HEK293 (cell line): ENCODE results near the gene OR1B1.

Experiments used
- ZBTB10 ChIP-seq: fragments of 450-650 bp; formaldehyde crosslinking; IDR thresholded peaks from 2 replicates; pipeline ENCODE4 v1.5.1; 2016; ENCODE audit warnings: missing biosample characterization, missing genetic modification characterization
- ZBTB7A ChIP-seq: fragments of 450-650 bp; formaldehyde crosslinking; IDR thresholded peaks from 2 replicates; pipeline ENCODE4 v1.5.1; 2016; ENCODE audit warnings: low read depth, missing biosample characterization, missing genetic modification characterization
- ZNF433 ChIP-seq: fragments of 450-650 bp; formaldehyde crosslinking; IDR thresholded peaks from 2 replicates; pipeline ENCODE4 v1.5.1; 2016; ENCODE audit warnings: missing biosample characterization, missing genetic modification characterization, low read depth

DNA sequence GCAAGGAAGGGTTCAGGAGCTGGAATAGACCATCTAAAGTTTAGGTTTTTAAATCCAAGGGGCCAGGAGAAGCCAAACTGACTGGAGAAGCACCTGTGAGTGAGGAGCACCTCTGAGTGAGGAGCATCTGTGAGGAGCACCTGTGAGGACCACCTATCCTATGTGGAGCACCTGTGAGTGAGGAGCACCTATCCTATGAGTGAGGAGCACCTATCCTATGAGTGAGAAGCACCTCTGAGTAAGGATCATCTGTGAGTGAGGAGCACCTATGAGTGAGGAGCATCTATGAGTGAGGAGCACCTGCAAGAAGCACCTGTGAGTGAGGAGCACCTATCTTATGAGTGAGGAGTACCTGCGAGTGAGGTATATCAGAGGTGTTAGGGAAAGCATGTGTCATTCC is 50.8 kb downstream of the OR1B1 start:
- TF ChIP-seq ZBTB10: no peak
- no peak for TF ChIP-seq ZBTB7A (tag by site-specific recombination)
- no peak for TF ChIP-seq ZNF433
